Measurements from ENCODE around the gene SUPT6H.

DNA sequence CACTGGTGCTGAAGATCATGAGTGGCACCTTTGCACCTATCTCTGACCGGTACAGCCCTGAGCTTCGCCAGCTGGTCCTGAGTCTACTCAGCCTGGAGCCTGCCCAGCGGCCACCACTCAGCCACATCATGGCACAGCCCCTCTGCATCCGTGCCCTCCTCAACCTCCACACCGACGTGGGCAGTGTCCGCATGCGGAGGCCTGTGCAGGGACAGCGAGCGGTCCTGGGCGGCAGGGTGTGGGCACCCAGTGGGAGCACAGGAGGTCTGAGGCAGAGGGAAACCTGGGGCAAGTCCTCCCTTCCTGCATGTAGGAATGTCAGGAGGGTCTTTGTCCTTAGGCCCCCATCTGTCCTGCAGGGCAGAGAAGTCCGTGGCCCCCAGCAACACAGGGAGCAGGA lies 75.3 kb downstream of the SUPT6H start:
- TF ChIP-seq, protein P1, sequence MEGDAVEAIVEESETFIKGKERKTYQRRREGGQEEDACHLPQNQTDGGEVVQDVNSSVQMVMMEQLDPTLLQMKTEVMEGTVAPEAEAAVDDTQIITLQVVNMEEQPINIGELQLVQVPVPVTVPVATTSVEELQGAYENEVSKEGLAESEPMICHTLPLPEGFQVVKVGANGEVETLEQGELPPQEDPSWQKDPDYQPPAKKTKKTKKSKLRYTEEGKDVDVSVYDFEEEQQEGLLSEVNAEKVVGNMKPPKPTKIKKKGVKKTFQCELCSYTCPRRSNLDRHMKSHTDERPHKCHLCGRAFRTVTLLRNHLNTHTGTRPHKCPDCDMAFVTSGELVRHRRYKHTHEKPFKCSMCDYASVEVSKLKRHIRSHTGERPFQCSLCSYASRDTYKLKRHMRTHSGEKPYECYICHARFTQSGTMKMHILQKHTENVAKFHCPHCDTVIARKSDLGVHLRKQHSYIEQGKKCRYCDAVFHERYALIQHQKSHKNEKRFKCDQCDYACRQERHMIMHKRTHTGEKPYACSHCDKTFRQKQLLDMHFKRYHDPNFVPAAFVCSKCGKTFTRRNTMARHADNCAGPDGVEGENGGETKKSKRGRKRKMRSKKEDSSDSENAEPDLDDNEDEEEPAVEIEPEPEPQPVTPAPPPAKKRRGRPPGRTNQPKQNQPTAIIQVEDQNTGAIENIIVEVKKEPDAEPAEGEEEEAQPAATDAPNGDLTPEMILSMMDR (IDR thresholded peaks at IDR 0.05) = no peak
- TF ChIP-seq, protein P2, sequence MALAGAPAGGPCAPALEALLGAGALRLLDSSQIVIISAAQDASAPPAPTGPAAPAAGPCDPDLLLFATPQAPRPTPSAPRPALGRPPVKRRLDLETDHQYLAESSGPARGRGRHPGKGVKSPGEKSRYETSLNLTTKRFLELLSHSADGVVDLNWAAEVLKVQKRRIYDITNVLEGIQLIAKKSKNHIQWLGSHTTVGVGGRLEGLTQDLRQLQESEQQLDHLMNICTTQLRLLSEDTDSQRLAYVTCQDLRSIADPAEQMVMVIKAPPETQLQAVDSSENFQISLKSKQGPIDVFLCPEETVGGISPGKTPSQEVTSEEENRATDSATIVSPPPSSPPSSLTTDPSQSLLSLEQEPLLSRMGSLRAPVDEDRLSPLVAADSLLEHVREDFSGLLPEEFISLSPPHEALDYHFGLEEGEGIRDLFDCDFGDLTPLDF (CRISPR knock-in tag; IDR thresholded peaks at IDR 0.05) = no peak
- no peak for TF ChIP-seq ESRRA (CRISPR knock-in tag; IDR thresholded peaks at IDR 0.05; ENCODE audit: borderline replicate concordance)
- TF ChIP-seq, protein P3, sequence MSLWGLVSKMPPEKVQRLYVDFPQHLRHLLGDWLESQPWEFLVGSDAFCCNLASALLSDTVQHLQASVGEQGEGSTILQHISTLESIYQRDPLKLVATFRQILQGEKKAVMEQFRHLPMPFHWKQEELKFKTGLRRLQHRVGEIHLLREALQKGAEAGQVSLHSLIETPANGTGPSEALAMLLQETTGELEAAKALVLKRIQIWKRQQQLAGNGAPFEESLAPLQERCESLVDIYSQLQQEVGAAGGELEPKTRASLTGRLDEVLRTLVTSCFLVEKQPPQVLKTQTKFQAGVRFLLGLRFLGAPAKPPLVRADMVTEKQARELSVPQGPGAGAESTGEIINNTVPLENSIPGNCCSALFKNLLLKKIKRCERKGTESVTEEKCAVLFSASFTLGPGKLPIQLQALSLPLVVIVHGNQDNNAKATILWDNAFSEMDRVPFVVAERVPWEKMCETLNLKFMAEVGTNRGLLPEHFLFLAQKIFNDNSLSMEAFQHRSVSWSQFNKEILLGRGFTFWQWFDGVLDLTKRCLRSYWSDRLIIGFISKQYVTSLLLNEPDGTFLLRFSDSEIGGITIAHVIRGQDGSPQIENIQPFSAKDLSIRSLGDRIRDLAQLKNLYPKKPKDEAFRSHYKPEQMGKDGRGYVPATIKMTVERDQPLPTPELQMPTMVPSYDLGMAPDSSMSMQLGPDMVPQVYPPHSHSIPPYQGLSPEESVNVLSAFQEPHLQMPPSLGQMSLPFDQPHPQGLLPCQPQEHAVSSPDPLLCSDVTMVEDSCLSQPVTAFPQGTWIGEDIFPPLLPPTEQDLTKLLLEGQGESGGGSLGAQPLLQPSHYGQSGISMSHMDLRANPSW (CRISPR knock-in tag; conservative IDR thresholded peaks at IDR 0.05; ENCODE audit: low read depth) = no peak
- TF ChIP-seq, protein P4, sequence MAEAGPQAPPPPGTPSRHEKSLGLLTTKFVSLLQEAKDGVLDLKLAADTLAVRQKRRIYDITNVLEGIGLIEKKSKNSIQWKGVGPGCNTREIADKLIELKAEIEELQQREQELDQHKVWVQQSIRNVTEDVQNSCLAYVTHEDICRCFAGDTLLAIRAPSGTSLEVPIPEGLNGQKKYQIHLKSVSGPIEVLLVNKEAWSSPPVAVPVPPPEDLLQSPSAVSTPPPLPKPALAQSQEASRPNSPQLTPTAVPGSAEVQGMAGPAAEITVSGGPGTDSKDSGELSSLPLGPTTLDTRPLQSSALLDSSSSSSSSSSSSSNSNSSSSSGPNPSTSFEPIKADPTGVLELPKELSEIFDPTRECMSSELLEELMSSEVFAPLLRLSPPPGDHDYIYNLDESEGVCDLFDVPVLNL (CRISPR knock-in tag; IDR thresholded peaks at IDR 0.05; ENCODE audit: borderline replicate concordance, low read depth) = no peak
- TF ChIP-seq, protein P5, sequence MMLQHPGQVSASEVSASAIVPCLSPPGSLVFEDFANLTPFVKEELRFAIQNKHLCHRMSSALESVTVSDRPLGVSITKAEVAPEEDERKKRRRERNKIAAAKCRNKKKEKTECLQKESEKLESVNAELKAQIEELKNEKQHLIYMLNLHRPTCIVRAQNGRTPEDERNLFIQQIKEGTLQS (CRISPR knock-in tag; conservative IDR thresholded peaks at IDR 0.05) = no peak
- no peak for TF ChIP-seq NR1H2 (CRISPR knock-in tag; IDR thresholded peaks at IDR 0.05)
- TF ChIP-seq, protein P6, sequence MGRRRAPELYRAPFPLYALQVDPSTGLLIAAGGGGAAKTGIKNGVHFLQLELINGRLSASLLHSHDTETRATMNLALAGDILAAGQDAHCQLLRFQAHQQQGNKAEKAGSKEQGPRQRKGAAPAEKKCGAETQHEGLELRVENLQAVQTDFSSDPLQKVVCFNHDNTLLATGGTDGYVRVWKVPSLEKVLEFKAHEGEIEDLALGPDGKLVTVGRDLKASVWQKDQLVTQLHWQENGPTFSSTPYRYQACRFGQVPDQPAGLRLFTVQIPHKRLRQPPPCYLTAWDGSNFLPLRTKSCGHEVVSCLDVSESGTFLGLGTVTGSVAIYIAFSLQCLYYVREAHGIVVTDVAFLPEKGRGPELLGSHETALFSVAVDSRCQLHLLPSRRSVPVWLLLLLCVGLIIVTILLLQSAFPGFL (CRISPR knock-in tag; IDR thresholded peaks at IDR 0.05; ENCODE audit: borderline replicate concordance) = no peak
- TF ChIP-seq, protein P7, sequence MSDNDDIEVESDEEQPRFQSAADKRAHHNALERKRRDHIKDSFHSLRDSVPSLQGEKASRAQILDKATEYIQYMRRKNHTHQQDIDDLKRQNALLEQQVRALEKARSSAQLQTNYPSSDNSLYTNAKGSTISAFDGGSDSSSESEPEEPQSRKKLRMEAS (CRISPR knock-in tag; IDR thresholded peaks at IDR 0.05) = no peak
- TF ChIP-seq, protein P8, sequence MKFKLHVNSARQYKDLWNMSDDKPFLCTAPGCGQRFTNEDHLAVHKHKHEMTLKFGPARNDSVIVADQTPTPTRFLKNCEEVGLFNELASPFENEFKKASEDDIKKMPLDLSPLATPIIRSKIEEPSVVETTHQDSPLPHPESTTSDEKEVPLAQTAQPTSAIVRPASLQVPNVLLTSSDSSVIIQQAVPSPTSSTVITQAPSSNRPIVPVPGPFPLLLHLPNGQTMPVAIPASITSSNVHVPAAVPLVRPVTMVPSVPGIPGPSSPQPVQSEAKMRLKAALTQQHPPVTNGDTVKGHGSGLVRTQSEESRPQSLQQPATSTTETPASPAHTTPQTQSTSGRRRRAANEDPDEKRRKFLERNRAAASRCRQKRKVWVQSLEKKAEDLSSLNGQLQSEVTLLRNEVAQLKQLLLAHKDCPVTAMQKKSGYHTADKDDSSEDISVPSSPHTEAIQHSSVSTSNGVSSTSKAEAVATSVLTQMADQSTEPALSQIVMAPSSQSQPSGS (CRISPR knock-in tag; IDR thresholded peaks at IDR 0.05; ENCODE audit: borderline replicate concordance, low read depth) = no peak
